OCI-LY7 (cell line): ENCODE results near the gene CATSPER4.

Experiments
- EZH2phosphoT487 ChIP-seq: fragments of 200-600 bp; sonication (generic); IDR thresholded peaks from 2 replicates; pipeline ENCODE4 v1.6.1; 2018; ENCODE audit warnings: low read depth, borderline replicate concordance, mild to moderate bottlenecking, mixed run types, antibody characterized with exemption, low read length, moderate library complexity, mixed read lengths
- TF ChIP-seq, protein P1 (sequence below): fragments of 200-600 bp; sonication (generic); conservative IDR thresholded peaks from 2 replicates; pipeline ENCODE4 v1.5.1; 2014; ENCODE audit warnings: mild to moderate bottlenecking, antibody characterized with exemption, low read length, moderate library complexity, mixed read lengths

DNA sequence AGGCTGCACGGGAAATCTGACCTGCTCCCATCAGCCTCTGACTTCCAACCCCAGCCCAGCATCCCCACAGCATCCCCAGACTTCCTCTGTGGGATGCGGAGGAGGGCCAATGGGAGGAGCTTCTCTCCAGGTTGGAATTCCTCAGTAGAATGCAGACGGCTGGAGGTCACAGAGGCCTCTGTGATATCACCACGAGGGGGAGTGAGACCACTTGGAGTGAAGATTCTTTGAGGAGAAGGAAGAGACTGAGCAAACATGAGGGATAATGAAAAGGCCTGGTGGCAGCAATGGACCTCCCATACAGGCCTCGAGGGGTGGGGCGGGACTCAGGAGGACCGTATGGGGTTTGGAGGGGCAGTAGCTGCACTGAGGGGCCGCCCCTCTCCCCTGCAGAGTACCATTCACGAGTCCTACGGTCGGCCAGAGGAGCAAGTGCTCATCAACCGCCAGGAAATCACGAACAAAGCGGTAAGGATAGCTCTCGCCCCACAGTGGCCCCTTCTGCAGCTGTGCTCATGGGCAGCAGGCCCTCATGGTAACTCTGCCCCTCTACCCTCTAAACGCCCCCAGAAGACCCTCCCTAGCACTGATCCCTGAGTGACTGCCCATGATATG is at the start of gene CATSPER4:
- TF ChIP-seq EZH2phosphoT487 = no peak
- TF ChIP-seq, protein P1, sequence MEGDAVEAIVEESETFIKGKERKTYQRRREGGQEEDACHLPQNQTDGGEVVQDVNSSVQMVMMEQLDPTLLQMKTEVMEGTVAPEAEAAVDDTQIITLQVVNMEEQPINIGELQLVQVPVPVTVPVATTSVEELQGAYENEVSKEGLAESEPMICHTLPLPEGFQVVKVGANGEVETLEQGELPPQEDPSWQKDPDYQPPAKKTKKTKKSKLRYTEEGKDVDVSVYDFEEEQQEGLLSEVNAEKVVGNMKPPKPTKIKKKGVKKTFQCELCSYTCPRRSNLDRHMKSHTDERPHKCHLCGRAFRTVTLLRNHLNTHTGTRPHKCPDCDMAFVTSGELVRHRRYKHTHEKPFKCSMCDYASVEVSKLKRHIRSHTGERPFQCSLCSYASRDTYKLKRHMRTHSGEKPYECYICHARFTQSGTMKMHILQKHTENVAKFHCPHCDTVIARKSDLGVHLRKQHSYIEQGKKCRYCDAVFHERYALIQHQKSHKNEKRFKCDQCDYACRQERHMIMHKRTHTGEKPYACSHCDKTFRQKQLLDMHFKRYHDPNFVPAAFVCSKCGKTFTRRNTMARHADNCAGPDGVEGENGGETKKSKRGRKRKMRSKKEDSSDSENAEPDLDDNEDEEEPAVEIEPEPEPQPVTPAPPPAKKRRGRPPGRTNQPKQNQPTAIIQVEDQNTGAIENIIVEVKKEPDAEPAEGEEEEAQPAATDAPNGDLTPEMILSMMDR = peak; percentile 36; the same call in 1 of the 2 replicates
